Activated T-cell treated with anti-CD3 and anti-CD28 coated beads, Interleukin-2, amount 50 U/mL, for 48 hours (primary cell): ENCODE results near the gene ZFAND3.
"Not testable (repeated sequence)": the region's sequence is repeated elsewhere in the genome, so short reads cannot be mapped to it uniquely, and the experiment has no call there.

ENCODE experiments used
- DNase-seq, 2 experiments: peaks; one replicate each; pipeline ENCODE4 v3.0.0-alpha.2; 2020

The ZFAND3 gene

DNA sequence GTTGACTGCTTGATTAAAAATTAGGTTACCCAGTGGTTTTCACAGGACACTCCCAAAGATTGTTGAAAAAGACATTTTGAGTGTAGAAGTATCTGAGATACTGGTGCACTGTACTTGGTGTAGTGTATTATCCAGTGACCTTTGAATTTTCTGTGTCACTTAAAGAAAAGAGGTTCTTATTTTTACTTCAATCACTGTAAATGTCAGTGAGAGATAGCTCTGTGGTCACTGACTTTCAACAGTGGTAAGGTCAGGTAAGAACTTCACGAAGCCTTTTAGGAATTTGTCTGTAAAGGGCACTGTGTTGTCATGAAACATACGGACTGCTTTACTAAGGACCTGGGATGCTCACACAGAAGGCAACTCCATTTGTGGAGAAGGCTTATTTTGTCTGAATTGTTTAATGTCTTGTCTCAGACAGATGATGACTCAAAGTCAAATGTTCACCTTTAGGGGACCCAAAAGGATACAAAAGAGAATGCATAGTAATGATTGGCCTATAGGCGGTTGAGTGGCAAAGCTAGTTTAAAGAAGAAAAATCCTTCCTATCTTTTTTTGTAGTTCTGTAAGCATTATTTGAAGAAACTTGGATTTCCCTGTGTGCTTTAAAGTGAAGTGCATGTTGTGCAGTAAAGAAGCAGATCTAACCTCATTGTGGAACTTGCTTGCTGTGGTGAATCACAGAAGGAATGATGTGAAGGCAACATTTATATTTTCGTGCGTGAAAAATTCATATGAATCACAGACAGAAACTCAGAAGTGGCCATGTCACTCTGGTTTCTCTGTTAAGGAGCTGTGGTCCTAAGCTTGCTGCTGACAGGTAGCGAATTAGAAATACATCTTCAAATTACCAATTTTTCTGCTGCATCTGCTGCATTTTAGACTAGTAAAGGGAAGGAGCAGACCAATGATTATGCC, 47.3 kb downstream of the ZFAND3 start:
- no peak for DNase-seq

DNA sequence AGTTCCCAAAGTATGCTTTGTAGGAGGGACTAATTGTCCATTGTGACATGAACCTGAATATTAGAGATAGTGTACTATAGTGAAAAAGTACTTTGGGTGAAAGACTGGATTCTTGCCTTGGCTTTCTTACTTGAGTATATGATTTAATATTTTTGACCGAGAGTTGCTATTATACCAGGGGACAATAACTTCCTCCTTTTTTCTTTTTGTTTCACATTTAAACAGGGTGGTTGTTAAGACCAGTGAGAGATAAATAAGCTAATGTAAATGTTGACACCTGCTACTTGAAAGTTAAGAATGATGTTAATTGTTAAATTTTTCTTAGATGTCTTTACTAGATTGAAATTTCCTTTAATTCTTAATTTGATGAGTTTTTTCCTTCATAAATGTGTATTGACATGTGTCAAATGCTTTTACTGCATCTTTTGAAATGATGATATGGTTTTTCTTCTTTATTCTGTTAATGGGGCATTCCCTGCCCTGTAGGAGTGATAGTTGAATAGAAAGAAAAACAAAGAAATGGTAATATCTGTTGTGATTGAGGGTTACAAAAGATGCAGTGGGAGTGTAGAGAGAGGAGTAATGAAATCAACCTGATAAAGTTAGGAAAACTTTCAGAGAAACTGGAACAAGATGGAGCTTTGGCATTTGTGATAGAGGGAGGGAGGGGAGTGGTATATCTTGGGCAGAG, 48.4 kb downstream of the ZFAND3 start:
- no peak for DNase-seq

DNA sequence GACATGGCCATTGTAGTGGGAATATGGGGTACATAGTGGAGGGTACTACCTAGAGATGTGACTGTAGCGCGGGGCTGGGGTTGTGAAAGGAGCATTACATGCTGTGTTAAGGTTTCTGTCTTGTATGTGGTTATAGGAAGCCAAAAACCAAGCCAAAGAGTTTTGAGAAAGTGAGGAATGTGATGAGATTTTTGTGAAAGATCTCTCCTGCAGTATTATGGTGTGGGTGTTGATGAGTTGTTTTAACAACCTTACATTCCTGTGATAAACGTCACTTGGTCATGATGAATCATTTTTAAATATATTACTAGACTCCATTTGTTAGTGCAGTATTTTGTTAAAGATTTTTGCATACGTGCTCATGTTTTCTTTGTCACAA, 48.9 kb downstream of the ZFAND3 start:
- peak; percentile 38 to 50 for DNase-seq

DNA sequence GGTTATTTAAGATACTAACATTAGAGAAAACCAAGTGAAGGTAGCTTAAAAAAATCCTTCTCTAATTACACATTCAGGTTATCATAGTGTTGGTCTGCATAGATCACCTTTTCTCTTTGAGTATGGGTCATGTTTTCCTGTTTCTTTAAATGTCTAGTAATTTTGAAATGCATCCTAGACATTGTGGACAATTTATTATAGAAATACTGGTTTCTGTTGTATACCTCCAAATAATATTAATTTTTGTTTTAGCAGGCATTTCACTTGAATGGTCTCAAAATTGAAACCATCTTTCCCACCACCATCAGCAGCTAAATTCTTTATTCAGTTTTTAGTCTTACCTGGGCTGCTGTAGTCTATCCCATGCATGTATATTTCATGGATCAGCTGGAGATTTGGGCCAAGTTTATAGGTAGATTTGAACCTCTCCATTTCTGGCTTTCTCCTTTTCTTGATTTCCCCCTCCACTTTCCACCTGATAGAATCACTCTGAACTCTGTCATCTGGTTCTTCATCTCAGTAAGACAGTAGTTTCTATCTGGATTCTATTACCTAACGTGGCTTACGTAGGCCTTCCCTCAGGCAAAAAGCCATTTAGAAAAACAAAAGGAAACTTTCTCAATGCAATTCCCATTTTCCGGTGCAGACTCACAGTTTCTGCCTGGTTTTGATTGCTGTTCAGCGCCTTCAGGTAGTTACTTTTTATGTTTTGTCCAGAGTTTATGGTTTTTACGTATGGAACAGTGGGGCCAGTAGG, 52.3 kb downstream of the ZFAND3 start:
- DNase-seq, result no peak

DNA sequence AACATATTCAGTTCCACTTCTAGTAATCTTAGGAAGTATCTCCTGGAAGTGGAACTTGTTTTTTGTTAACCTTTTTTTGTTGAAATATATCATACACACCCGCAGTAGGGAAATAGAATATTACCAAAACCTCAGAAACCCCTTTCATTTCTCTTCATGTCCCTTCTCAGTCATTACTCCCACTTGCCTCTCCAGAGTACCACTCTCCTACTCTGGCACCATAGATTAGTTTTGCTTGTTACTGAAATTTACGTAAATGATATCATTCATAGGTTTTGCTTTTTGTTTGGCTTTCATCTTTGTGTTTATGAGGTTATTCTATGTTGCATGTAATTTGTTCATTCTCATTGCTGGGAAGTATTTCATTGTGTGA, 52.8 kb downstream of the ZFAND3 start:
- no peak for DNase-seq

DNA sequence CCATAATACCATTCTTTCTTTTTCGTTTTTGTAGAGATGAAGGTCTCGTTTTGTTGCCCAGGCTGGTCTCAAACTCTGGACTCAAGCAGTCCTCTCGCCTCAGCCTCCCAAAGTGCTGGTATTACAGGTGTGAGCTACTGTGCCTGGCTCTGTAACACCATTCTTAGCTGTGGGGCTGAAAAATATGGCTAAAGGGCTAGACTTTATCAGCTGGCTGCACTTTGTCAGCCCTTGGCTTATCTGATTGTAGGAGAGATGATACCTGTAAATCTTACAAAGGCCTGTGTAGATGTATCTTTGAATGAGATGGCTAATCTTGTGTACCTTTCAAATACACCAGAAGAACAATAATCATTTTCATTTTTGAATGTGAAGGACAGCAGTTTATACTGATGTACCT, 55.2 kb downstream of the ZFAND3 start:
- no peak for DNase-seq

DNA sequence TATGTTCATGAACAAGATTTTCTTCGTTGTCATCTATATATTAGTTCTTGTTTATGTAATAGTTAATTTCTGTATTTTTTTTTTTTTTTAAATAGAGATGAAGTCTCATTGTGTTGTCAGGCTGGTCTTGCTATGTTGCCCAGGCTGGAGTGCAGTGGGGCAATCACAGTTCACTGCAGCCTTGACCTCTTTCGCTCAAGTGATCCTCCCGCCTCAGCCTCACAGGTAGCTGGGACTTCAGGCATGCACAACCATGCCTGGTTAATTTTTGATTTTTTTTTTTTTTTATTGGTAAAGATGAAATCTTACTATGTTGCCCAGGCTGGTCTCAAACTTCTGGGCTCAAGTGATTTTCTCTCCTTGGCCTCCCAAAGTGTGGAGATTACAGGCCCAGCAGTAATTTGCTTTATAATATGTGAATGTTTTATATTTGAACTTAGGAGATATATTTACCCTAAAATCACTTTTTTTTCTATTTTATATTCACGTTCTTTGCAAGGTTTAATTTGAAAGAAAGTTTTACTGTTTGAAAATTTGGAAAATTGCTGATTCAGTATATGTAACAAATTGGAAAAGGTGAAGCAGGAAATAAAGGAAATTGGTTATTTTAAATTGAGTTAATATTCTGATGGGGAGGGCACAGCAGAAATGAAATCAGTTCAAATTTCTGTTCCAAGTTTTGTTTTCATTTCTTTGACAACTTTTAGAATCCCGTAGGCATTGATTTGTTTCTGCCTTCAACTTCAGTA, 56.2 kb downstream of the ZFAND3 start:
- no peak for DNase-seq

DNA sequence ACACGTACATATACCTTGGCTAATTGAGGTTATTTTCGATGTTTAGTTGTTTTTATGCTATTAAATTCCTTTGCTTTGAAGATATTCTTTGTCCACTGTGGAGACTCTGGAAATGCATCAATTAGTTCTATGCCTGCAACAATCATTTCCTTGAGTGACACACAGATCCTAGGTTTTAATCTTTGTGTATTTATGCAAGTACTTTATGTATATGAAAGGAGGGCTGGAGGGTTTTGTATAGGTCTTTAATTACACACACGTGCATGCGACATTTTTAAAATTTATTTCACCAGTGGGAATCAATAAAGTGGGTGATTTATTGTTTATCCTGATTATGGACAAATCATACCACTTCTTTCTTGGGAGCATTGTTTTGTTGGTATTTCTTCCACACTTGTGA, 57.3 kb downstream of the ZFAND3 start:
- DNase-seq, result no peak

DNA sequence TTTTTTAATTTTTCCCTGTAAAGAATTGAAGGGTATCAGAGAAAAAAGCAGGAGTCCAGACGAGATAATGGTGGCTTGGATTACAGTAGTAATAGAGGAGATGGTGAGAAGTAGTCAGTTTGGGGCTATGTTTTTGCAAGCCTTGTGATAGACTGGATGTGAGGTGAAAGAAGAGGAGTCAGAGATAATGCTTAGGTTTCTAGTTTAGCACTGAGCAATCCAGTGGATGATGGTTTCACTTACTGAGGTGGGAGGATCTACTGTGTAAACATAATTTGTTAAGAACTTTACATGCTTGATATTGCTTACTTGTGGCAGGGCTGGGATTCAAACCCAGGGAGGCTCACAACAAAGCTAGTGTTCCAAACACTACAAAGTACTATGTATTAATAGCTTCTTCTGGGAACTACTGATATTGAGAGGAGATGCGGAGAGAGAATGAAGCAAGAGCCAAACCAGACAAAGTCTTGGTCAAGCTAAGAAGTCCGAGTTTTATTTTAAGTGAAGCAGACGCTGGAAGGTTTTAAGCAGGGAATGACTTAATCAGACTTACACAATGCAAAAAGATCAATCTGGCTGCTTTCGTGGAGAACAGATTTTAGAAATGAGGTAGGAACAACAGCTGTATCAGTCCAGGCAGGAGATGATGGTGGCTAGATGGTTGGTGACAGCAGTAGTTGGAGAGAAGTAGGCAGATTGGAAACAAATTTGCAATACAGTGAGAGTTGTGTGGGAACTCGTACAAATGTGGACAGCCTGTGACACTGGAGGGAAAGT, 58.0 kb downstream of the ZFAND3 start:
- DNase-seq, result no peak

DNA sequence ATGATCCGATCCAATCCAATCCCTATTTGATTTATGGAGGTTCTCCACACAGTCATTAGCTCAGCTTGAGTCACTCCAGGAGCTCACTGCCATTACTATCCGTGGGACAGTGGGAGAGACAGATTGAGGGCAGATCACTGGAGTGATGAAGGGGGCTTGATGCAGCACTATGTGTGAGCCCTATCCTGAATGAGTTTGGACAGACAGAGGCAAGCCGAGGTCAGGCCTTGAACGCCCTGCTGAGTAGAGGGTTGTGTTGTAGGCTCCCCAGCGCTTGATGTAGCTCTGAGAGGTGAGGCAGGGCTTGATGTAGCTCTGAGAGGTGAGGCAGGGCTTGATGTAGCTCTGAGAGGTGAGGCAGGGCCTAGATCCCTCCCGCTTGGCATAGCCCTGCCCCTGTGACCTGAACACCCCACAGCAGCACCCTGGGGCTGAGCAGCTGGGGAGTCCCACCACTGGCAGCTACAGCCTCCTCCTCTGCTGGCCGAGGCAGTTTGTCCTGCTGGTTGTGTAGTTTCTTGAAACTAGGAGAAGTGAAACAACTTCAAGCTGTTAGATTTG, 58.7 kb downstream of the ZFAND3 start:
- no peak for DNase-seq

DNA sequence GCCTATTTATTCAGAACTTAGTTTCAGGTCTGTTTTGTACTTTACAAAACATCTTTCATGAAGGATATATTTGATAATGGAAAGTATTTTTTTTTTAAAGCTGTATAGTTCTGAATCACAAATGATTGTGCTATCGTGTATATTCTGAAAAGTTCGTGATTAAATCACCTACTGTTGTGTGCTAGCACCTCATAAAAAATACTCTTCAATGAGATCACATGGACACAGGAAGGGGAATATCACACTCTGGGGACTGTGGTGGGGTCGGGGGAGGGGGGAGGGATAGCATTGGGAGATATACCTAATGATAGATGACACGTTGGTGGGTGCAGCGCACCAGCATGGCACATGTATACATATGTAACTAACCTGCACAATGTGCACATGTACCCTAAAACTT, 61.1 kb downstream of the ZFAND3 start:
- not testable (repeated sequence) for DNase-seq

DNA sequence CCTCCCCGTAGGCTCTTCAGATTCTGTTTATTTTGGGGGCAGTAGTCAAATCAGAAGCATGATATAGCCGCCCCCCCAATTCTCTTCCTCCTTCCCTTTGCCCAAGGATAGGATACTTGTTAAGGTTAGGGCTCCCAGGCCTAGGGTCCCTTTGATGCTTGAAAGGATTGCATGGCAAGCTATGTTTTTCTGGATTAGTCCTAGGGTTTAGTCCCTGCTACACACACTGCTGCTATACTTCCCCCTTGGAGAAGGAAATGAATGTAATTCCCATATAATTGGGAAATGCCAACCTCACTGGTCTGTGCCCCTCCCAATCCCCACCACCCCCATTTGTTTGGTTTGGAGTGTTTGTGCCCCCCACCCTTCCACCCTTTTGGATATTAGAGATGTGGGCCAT, 62.8 kb downstream of the ZFAND3 start:
- DNase-seq, result no peak

DNA sequence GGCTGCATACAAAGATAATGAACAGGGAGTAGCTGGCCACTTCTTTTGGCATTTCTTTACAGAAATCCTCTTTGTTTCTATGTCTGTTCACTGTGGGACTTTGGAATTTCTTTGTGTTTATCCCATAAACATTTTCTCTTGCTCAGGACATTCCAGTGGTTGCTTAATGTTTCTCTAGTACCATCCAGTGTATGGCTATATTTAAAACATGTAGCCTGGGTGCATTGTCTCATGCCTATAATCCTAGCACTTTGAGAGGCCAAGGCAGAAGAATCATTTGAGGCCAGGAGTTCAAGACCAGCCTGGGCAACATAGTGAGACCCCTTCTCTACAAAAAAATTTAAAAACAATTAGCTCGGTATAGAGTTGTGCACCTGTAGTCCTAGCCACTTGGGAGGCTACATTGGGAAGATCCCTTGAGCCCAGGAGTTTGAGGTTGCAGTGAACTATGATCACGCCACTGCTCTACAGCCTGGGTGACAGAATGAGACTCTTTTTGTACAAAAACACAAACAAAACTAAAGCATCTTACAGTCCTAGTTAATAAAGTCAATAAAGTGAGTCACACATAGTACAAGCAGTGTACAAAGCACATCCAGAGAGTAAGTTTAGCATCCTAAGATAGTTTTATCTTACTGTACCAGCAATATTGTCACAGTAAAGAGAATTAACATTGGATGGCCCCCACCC, 63.3 kb downstream of the ZFAND3 start:
- DNase-seq, result no peak

DNA sequence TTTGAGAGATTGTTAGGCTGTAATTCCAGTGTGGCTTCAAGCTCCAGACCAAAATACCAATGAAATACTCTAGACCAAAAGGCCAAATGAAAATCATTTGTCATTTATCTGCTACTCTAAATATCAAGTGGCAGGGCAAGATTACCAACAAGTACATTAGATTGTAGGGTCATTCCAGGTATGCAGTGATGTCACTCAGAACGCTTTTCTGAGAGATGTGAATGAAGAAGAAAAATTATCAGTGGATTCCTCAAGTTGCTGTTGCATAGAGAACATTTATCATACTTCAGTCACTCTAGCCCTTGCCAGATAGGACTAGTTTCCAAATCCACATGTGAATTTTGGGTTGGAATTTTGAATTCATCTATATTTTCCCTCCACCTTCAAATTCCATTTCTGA, 65.0 kb downstream of the ZFAND3 start:
- DNase-seq, result no peak

DNA sequence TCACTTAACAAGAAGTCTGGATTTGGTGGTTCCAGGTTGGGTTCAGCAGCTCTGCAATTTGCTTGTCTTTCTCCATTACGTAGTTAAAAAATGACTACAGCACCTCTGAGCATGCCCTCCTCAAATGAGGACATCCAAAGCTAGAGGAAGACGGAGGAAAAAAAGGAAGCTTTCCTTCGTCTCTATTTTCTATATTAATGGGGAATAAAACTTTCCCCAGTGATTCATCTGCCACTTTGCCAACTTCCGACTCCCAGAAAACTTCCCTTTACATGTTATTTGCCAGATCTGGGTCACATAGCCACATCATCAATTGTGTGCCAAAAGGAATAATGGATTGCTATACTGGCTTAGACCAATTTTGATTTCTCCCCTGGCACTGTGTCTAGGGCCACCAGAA, 69.5 kb downstream of the ZFAND3 start:
- no peak for DNase-seq

DNA sequence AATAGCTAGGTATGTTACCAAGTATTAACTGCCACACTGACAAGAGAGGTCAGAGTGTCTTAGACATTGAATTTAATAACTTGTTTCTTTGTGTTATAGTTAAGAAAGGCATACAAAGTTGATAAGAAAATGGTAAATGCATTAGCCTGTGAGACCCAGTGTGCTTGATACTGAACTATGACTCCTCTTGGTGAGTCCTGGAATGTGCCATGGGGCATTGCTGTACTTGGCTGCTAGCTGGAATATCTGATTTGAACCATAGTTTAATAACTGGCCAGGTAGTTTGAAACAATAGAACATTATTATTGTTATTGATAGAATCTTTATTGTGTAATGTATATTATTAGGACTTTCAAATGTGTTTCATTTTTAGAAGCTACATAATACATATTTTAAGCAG, 70.0 kb downstream of the ZFAND3 start:
- no peak for DNase-seq

DNA sequence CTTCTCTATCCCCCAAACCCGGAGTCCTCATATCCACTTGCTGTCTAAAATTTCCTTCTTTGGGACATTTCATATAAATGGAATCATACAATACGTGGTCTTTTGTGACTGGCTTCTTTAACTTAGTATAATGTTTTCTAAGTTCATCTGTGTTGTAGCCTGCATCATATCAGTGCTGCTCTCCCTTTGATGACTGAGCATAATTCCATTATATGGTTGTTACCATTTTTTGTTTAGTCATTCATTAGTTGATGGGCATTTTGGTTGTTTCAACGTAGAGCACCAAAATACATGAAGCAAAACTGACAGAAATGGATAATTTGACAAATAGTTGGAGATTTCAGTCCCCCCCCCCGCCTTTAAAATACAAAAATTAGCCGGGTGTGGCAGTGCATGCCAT, 71.5 kb downstream of the ZFAND3 start:
- DNase-seq, result no peak

DNA sequence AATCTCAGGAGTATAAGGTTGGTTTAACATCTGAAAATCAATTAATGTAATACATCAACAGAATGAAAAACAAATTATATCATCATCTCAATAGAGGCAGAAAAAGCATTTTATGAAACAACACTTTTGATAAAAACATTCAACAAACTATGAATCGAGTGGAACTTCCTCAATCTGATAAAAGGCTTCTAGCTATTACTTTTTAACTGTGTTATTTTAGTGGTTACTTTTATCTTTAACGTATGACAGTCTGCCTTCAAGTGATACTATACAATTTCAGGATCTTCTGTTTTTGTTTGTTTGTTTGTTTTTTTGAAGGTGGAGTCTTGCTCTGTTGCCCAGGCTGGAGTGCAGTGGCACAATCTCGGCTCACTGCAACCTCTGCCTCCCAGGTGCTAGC, 73.7 kb downstream of the ZFAND3 start:
- no peak for DNase-seq

DNA sequence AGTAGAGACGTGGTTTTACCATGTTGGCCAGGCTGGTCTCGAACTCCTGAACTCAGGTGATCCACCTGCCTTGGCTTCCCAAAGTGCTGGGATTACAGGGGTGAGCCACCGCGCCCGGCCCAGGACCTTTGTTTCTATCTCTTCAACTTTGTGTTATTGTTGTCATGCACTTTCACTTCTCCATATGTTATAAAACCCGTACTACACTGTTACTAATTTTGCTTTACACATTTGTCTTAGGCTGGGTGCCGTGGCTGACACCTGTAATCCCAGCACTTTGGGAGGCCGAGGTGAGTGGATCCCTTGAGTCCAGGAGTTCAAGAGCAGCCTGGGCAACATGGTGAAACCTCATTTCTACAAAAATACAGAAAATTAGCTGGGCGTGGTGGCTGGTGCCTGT, 74.2 kb downstream of the ZFAND3 start:
- DNase-seq, result not testable (repeated sequence)

DNA sequence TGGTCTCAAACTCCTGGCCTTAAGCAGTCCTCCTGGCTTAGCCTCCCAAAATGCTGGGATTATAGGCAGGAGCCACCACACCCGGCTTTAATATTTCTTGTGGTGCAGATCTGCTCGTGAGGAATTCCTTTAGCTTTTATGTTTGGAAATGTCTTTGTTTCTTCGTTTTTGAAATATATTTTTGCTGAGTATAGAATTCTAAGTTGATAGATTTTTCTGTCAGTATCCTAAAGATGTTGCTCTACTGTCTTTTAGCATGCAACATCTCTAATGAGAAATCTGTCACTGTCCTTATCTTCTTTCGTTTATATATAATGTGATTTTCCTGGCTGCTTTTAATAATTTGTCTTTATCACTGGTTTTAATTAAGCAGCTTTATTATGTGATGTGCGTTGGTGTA, 75.1 kb downstream of the ZFAND3 start:
- DNase-seq, result no peak

DNA sequence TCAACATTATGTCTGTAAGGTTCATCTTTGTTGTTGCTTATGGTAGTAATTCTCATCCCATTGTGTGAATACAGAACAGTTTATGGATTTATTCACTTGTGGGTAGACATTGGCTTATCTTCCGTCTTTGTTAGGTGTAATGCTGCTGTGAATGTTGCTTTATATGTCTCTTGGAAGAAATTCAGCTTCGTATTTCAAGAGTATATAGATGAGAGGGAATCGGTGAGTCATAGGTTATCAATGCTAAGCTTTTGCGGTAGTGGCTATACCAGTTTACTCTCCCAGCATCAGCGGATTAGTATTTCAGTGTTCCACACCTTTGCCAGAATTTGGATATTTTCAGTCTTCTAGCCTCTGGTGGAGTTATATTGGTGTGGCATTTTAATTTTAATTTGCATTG, 77.8 kb downstream of the ZFAND3 start:
- no peak for DNase-seq
